Endodermal cell (in vitro differentiated cells): Measurements from ENCODE around the gene DROSHA. TPM values are rescaled to one million over a fixed set of nuclear protein-coding genes. Genes with fewer than 3 reads are reported as not detected.
A peak's percentile ranks its signal among the peaks of the same experiment; 100 is the strongest.
"Not testable (repeated sequence)": the region's sequence is repeated elsewhere in the genome, so short reads cannot be mapped to it uniquely, and the experiment has no call there.

ENCODE experiments used
- DNase-seq: peaks from one replicate; pipeline ENCODE4 v3.0.0-alpha.2; 2017
- H3K27ac ChIP-seq: 2 replicates; pipeline ENCODE4 v1.5.1; 2013; ENCODE audit warnings: mild to moderate bottlenecking, low read depth, low read length, moderate library complexity
- H3K27me3 ChIP-seq: 2 replicates; pipeline ENCODE4 v1.6.1; 2013; ENCODE audit warnings: mild to moderate bottlenecking, low read length, moderate library complexity; ENCODE audit not compliant: insufficient read depth, control insufficient read depth, poor library complexity, severe bottlenecking
- H3K36me3 ChIP-seq: 2 replicates; pipeline ENCODE4 v1.7.0; 2013; ENCODE audit warnings: mild to moderate bottlenecking, low read length, moderate library complexity; ENCODE audit not compliant: control insufficient read depth, insufficient read depth
- H3K4me1 ChIP-seq: one replicate; pipeline ENCODE4 v1.7.0; 2013; ENCODE audit warnings: low read length; ENCODE audit not compliant: control insufficient read depth, insufficient read depth
- H3K4me3 ChIP-seq: 2 replicates; pipeline ENCODE4 v1.5.1; 2013; ENCODE audit warnings: mild to moderate bottlenecking, low read length, moderate library complexity
- H3K9ac ChIP-seq: 2 replicates; pipeline ENCODE4 v1.6.1; 2013; ENCODE audit warnings: mild to moderate bottlenecking, low read length, moderate library complexity; ENCODE audit not compliant: poor library complexity, severe bottlenecking; ENCODE audit errors: extremely low read depth
- H3K9me3 ChIP-seq: 2 replicates; pipeline ENCODE4 v1.6.1; 2013; ENCODE audit warnings: mild to moderate bottlenecking, low read length, moderate library complexity; ENCODE audit not compliant: control insufficient read depth
- H3K27ac Mint-ChIP-seq: 2 replicates; pipeline ENCODE4 v1.8.0; 2020; ENCODE audit warnings: mixed read lengths
- H3K27me3 Mint-ChIP-seq: 2 replicates; pipeline ENCODE4 v1.8.0; 2021; ENCODE audit warnings: mild to moderate bottlenecking, mixed read lengths; ENCODE audit not compliant: insufficient read depth
- H3K36me3 Mint-ChIP-seq: 2 replicates; pipeline ENCODE4 v1.8.0; 2020; ENCODE audit warnings: low read depth, mixed read lengths
- H3K4me1 Mint-ChIP-seq: 2 replicates; pipeline ENCODE4 v1.8.0; 2020; ENCODE audit warnings: mixed read lengths
- H3K4me3 Mint-ChIP-seq: 2 replicates; pipeline ENCODE4 v1.8.0; 2020; ENCODE audit warnings: mild to moderate bottlenecking, moderate library complexity, mixed read lengths
- H3K9me3 Mint-ChIP-seq: 2 replicates; pipeline ENCODE4 v1.8.0; 2020; ENCODE audit warnings: mild to moderate bottlenecking, mixed read lengths
- CTCF ChIP-seq: fragments of 200-600 bp; sonication (generic); conservative IDR thresholded peaks from 2 replicates; pipeline ENCODE4 v1.5.0; 2021; ENCODE audit warnings: antibody characterized with exemption, mild to moderate bottlenecking
- WGBS, 2 experiments: methylation state at CpG; one replicate each; pipeline versions ENCODE4 v1.1.5 to v1.1.7; 2013; ENCODE audit warnings: missing lambda C conversion rate in 2 of 2, mixed read lengths in 1 of 2; ENCODE audit not compliant: insufficient coverage in 1 of 2, insufficient read length in 1 of 2; 5-methylcytosine and 5-hydroxymethylcytosine counted together
- total RNA-seq, 2 donors: library from RNA; stranded (reverse); fragmentation: NEBNext Ultra II Directional in 1 of 2; extraction: Animal tissue kit (Norgen Biotek cat#: 25700) in 1 of 2; gene quantifications; 2 replicates in 1 of 2; 3 replicates in 1 of 2; pipeline ENCODE4 v1.2.1, GENCODE V29; 2021

Gene DROSHA
- total RNA-seq, 2 donors from 2014 or later: 116 to 132 TPM

- no peak overlapping the region for H3K4me3 ChIP-seq
- H3K9ac ChIP-seq: no peak overlapping the region
- Mint-ChIP-seq H3K36me3 (peaks cover 15% of the 10 kb centered on the region), H3K9me3 (peaks cover 1% of the 10 kb centered on the region), H3K27ac (peak overlapping the region; percentile 14), H3K4me1 (peaks cover 40% of the 10 kb centered on the region), H3K27me3 (no peaks in the 10 kb centered on the region), H3K4me3 (no peak overlapping the region)
- WGBS, 2 experiments: 83 to 100% methylated on average over 5 to 12 of the region's 12 CpGs
- H3K9me3 ChIP-seq: peaks cover 3% of the 10 kb centered on the region
- no peak for DNase-seq
- H3K27me3 ChIP-seq: no peaks in the 10 kb centered on the region
- no peak for TF ChIP-seq CTCF
- H3K4me1 ChIP-seq: peaks cover 5% of the 10 kb centered on the region
- no peak overlapping the region for H3K27ac ChIP-seq
- H3K36me3 ChIP-seq: peaks cover 17% of the 10 kb centered on the region
Observed at GRCh38 chr5:31396611-31397295, 135.1 kb downstream of the DROSHA start.

- 92 to 97% methylated on average over 7 to 14 of the region's 14 CpGs for WGBS, 2 experiments
- H3K4me3 ChIP-seq, H3K27me3 ChIP-seq, H3K27ac Mint-ChIP-seq, H3K27ac ChIP-seq, H3K4me1 ChIP-seq, H3K4me3 Mint-ChIP-seq, H3K9ac ChIP-seq, DNase-seq, H3K9me3 Mint-ChIP-seq, H3K27me3 Mint-ChIP-seq, H3K36me3 Mint-ChIP-seq, H3K9me3 ChIP-seq: not testable (repeated sequence)
- peaks cover 11% of the 10 kb centered on the region for H3K36me3 ChIP-seq
- H3K4me1 Mint-ChIP-seq: peaks cover 37% of the 10 kb centered on the region
Observed at GRCh38 chr5:31395450-31396045, 136.3 kb downstream of the DROSHA start.

GRCh38 chr5:31393126-31393525, 138.8 kb downstream of the DROSHA start:
- 96 to 98% methylated on average over 5 to 6 of the region's 6 CpGs for WGBS, 2 experiments
- H3K4me3 Mint-ChIP-seq: no peak overlapping the region

More at GRCh38 chr5:31393126-31393525, 138.8 kb downstream of the DROSHA start:
- H3K36me3 ChIP-seq: no peaks in the 10 kb centered on the region
- Mint-ChIP-seq H3K9me3 (peaks cover 21% of the 10 kb centered on the region), H3K27ac (no peak overlapping the region), H3K27me3 (no peaks in the 10 kb centered on the region), H3K36me3 (peaks cover 5% of the 10 kb centered on the region), H3K4me1 (peaks cover 30% of the 10 kb centered on the region)
- H3K4me1 ChIP-seq: peaks cover 5% of the 10 kb centered on the region
- no peaks in the 10 kb centered on the region for H3K27me3 ChIP-seq
- no peak for DNase-seq
- no peak for TF ChIP-seq CTCF
- H3K4me3 ChIP-seq: no peak overlapping the region
- H3K27ac ChIP-seq: no peak overlapping the region
- no peak overlapping the region for H3K9ac ChIP-seq
- H3K9me3 ChIP-seq: peaks cover 23% of the 10 kb centered on the region
